Progenitor cell of endocrine pancreas (in vitro differentiated cells): ENCODE data around the gene USP50. TPM values are rescaled to one million over a fixed set of nuclear protein-coding genes. Genes with fewer than 3 reads are reported as not detected.
"Not testable (repeated sequence)": the region's sequence is repeated elsewhere in the genome, so short reads cannot be mapped to it uniquely, and the experiment has no call there.

ENCODE experiments used
- DNase-seq: peaks from one replicate; pipeline ENCODE4 v3.0.0; 2021; ENCODE audit warnings: low spot score; ENCODE audit not compliant: unreplicated experiment
- H3K27ac Mint-ChIP-seq: 2 replicates; pipeline ENCODE4 v1.8.0; 2021; ENCODE audit warnings: mild to moderate bottlenecking, moderate library complexity, mixed read lengths
- H3K27me3 Mint-ChIP-seq: 2 replicates; pipeline ENCODE4 v1.8.0; 2021; ENCODE audit warnings: mixed read lengths
- H3K36me3 Mint-ChIP-seq: 2 replicates; pipeline ENCODE4 v1.8.0; 2022; ENCODE audit warnings: mixed read lengths; ENCODE audit not compliant: insufficient read depth
- H3K4me1 Mint-ChIP-seq: 2 replicates; pipeline ENCODE4 v1.8.0; 2021; ENCODE audit warnings: low read depth, mixed read lengths
- H3K4me3 Mint-ChIP-seq: 2 replicates; pipeline ENCODE4 v1.8.0; 2021; ENCODE audit warnings: low read depth, mild to moderate bottlenecking, moderate library complexity, mixed read lengths
- H3K9me3 Mint-ChIP-seq: 2 replicates; pipeline ENCODE4 v1.8.0; 2021; ENCODE audit warnings: low read depth, mixed read lengths
- CTCF ChIP-seq: fragments of 200-600 bp; sonication (generic); IDR thresholded peaks from one replicate; pipeline ENCODE4 v1.5.0; 2021; ENCODE audit warnings: antibody characterized with exemption, mild to moderate bottlenecking; ENCODE audit not compliant: unreplicated experiment
- total RNA-seq: library from RNA; stranded (reverse); gene quantifications from 2 replicates; pipeline ENCODE4 v1.2.1, GENCODE V29; 2021

Gene USP50
- total RNA-seq, 1 donor from 2014 or later = 0.48 TPM

- no peak for TF ChIP-seq CTCF
- H3K9me3 Mint-ChIP-seq = no peaks in the 10 kb centered on the region
- no peak overlapping the region for H3K4me3 Mint-ChIP-seq
- no peaks in the 10 kb centered on the region for H3K27me3 Mint-ChIP-seq
- H3K27ac Mint-ChIP-seq = no peak overlapping the region
- DNase-seq = no peak
- peaks cover 17% of the 10 kb centered on the region for H3K36me3 Mint-ChIP-seq
- no peaks in the 10 kb centered on the region for H3K4me1 Mint-ChIP-seq
Measured at GRCh38 chr15:50576166-50576565, 29.7 kb upstream of the USP50 start.

DNA sequence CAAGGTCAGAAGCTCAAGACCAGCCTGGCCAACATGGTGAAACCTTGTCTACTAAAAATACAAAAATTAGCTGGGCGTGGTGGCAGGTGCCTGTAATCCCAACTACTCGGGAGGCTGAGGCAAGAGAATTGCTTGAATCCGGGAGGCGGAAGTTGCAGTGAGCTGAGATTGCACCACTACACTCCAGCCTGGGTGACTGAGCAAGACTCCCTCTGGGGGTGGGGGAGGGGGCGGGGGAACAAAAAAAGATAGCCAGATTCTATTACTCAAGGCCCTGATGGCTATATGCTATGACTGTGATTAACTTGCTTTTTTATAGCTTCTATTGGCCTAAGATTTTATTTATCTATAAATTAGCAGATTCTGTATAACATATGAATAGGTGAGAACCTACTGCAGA lies 27.4 kb upstream of the USP50 start:
- not testable (repeated sequence) for H3K27ac Mint-ChIP-seq, H3K4me1 Mint-ChIP-seq, H3K27me3 Mint-ChIP-seq, DNase-seq, H3K9me3 Mint-ChIP-seq, H3K4me3 Mint-ChIP-seq
- peaks cover 23% of the 10 kb centered on the region for H3K36me3 Mint-ChIP-seq

DNA sequence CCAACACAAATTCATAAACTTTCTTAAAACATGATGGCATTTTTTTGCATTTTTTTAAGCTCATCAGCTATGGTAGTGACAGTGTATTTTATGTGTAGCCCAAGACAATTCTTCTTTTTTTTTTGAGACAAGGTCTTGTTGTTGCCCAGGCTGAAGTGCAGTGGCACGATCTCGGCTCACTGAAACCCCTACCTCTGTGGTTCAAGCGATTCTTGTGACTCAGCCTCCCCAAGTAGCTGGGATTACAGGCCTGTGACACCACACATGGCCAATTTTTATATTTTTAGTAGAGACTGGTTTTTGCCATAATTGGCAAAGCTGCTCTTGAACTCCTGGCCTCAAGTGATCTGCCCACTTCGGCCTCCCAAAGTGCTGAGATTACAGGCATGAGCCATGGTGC lies 17.3 kb upstream of the USP50 start:
- no peak for DNase-seq
- peaks cover 10% of the 10 kb centered on the region for H3K4me1 Mint-ChIP-seq
- H3K27me3 Mint-ChIP-seq = no peaks in the 10 kb centered on the region
- no peak overlapping the region for H3K4me3 Mint-ChIP-seq
- peaks cover 18% of the 10 kb centered on the region for H3K36me3 Mint-ChIP-seq
- no peaks in the 10 kb centered on the region for H3K9me3 Mint-ChIP-seq
- no peak for TF ChIP-seq CTCF
- H3K27ac Mint-ChIP-seq = no peak overlapping the region

GRCh38 chr15:50562735-50563640 lies 16.5 kb upstream of the USP50 start:
- peaks cover 16% of the 10 kb centered on the region for H3K36me3 Mint-ChIP-seq
- TF ChIP-seq CTCF = no peak
- no peak overlapping the region for H3K27ac Mint-ChIP-seq
- H3K4me1 Mint-ChIP-seq = peaks cover 10% of the 10 kb centered on the region
- H3K4me3 Mint-ChIP-seq = no peak overlapping the region
- H3K27me3 Mint-ChIP-seq = no peaks in the 10 kb centered on the region
- no peaks in the 10 kb centered on the region for H3K9me3 Mint-ChIP-seq
- no peak for DNase-seq

GRCh38 chr15:50558012-50558411 lies 11.5 kb upstream of the USP50 start:
- H3K4me3 Mint-ChIP-seq = no peak overlapping the region
- H3K9me3 Mint-ChIP-seq = no peaks in the 10 kb centered on the region
- no peak for TF ChIP-seq CTCF
- H3K4me1 Mint-ChIP-seq = peaks cover 10% of the 10 kb centered on the region
- no peak overlapping the region for H3K27ac Mint-ChIP-seq
- no peak for DNase-seq
- peaks cover 13% of the 10 kb centered on the region for H3K36me3 Mint-ChIP-seq
- no peaks in the 10 kb centered on the region for H3K27me3 Mint-ChIP-seq
